Measurements from ENCODE around the gene POU2F3.

POU2F3 gene

DNA sequence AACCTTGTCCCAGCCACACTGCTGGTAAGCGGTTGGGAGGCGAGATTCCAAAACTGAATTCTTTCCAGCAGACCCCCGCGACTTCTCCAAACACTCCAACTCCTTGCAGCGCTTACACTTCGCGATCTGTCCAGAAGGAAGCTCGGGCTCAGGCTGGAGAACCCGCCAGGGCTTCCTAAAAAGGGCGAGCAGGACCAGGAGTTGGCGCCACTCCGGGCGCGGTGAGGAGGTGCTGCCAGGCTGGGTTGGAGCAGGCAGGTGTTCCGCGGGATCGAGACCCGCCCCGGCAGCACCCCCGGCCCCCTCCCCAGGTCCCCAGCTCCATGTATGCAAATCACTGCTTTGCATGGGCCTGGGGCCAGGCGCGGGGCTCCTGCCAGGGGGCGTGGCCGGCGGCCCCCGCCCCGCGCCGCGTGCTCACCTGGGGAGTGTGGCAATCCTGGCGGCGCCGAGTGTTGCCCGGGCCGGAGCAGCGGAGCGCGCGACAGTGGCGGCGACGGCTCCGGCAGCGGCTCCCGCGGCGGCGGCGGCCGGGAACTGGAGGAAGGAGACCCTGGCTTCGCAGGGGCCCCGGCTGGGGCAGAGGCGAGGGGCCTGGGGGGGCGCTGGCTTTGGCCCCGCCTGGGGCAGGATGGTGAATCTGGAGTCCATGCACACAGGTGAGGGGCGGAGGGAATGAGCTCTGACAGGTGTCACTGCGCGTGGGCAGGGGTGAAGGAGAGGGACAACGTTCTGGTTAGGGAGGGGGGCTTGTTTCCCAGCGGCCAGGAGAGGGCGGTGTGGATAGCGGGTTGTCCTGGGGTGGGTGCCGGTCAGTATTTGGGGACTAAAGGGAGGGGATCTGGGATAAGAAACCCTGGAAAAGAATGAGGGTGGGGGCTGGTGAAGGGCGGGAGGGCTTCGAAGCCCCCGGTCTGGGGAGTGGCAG, at the start of gene POU2F3:
Gene POU2F3, plus strand, starts transcription at position 428 of the 928 bp plus-strand sequence. Its CDS starts 204 bp downstream, at position 632.
- no peak for DNase-seq

GRCh38 chr11:120191058-120191457, 48.9 kb upstream of the POU2F3 start:
- no peak for DNase-seq

DNA sequence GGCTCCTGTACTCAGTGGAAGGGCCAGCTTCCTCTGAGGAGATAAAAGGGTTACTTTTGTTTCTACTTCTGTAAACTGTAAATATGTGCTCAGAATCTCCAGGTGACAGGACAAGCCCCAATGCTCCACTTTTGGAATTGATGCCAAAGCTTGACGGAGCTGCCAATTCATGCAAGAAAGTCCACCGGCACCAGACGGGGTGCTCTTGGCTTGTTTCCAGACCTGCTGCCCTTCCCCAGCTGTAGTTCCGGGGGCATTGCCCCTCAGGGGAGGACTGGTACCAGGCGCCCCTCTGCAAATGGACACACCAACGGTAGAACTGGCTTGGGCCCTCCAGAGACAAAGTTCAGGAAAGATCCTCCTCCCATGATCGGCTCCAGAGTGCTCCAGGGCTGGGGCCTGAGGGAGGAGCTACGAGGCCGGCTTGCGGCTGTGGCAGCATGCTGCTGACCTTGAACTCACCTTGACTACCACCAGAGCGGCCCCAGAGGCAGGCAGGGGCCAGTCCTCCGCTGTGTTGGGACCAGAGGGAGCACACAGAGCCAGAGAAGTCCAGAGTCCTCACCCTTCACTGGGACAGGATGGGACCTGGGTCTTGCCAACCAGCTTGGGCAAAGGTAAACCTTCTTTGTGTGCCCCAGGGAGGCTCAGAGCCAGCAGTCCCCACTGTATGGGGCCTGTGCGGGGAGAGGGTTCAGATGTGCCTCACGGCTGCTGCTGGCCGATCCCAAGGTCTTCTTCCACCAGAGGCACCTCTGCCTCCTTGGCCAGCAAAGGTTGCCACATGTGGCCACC, 46.9 kb upstream of the POU2F3 start:
- DNase-seq: no peak

GRCh38 chr11:120194166-120194565, 45.8 kb upstream of the POU2F3 start:
- DNase-seq: no peak

DNA sequence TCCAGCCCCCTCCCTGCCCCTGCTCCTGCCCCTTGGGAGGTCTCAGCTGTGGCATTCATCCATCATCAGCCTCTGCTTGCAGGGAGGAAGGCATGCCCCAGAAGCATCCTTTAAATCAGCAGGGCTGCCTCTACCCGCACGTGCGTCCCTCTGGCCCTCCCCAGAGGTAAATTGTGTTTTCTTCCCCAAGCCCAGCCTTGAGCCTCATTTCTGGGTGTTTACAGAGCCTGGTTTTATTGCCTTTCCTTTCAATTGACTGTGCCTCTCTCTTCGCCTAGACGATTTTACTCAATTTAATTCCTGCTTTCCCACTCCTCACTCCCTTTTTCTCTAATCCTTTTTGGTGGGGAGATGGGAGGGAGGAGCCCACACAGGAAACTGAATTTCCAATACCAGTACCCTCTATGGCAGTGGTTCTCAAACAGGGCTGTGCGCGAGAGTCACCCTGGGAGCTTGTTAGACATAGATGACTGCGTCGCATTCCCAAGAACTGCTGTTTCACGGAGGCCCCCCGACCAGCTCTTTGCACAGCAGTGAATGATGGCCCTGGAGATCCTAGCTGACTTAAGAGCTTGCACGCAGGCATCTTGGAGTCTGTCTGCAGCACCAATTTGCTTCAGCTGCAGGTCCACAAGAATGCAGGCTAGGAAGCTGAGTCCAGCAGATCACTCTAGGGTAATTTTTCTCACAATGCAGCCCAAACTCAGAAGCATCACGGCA, 44.2 kb upstream of the POU2F3 start:
- DNase-seq: no peak

GRCh38 chr11:120196826-120197225, 43.1 kb upstream of the POU2F3 start:
- DNase-seq: no peak

DNA sequence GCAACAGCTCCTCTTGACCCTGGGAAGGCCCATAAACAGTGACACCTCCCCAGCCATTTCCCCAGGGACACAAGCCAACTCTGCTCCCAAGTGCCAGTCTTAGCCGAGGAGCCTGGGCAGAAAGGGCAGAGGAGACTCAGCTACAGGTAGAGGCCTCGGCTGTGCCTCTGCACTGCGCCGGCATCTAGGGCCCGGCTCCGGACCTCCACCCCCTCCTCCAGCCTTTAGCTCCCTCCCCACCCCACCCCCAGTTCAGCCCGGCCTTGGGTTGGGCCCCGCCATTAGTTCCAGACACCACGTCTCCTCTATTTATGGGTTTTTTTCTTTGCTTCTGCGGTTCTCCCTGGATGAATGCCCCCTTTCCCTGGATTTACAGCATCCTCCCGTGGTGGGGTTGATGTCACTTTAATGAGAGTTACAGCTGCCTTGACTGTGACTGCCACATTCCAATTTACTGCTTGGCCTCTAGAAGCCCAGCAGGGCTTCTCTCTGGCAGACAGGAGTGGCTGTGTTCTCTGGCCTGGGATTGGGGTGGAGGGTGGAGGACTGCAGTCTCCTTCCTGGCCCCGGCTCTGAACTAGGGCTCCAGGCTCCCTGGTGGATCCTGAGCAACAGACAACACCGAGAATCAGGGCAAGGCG, 42.6 kb upstream of the POU2F3 start:
- DNase-seq: no peak

- no peak for DNase-seq
Observed at GRCh38 chr11:120197977-120198376, 42.0 kb upstream of the POU2F3 start.

DNA sequence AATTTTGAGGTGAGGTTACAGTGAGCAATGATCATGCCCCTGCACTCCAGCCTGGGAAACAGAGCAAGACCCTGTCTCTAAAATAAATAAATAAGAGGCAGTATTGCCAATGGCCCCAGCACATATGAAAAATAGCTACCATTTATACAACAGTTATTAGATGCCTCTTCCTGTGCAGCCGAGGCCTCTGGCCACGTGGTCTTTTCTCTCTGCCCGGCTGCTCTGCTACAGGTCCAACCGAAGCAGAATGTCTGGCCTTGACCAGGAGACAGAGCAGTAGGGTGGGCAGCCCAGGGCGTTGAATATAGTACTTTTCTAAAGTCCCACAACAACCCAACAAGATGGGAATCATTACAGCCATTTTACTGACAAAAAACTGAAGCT, 41.5 kb upstream of the POU2F3 start:
- no peak for DNase-seq

- no peak for DNase-seq
Observed at GRCh38 chr11:120198787-120199469, 41.0 kb upstream of the POU2F3 start.

DNA sequence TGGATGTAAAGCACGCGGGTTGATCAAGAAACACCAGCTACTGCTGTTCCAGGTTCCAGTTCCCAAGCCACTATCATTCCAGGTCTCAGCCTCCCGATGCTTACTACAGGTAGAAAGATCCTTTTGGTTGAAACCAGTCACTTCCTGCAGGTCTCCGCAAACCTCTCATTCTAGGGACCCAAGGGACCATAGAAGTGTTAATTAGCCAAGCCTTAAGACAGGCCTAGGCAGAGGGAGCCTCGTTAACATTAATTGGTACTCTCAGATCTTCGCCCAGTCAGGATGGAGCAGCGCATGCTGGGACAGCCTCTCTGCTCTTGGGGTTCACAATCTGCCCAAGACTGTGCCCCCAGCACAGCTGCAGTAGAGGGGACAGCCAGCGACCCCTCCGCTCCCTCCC, 40.3 kb upstream of the POU2F3 start:
- DNase-seq: no peak

DNA sequence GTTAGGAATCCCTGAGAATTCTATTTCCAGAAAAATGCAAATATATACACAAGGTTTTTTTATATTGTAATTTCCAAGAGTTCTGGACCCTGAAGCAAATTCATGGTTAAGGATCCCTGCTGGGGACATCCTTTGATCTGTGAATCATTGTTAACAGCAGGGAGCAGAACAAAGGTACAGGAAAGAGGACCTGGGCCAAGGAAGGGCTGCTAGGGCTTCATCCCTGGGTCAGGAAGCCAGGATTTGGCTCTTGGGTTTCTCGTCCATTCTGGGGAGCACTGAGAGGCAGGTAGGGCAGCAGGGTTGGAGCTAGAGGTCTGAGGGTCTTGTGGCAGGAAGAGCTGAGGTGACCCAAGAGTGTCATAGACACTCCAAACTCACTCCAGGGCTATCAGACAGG, 39.3 kb upstream of the POU2F3 start:
- DNase-seq: no peak

- no peak for DNase-seq
Observed at GRCh38 chr11:120201653-120202052, 38.3 kb upstream of the POU2F3 start.

GRCh38 chr11:120203626-120204025, 36.3 kb upstream of the POU2F3 start:
- no peak for DNase-seq

GRCh38 chr11:120205596-120206161, 34.3 kb upstream of the POU2F3 start:
- no peak for DNase-seq

DNA sequence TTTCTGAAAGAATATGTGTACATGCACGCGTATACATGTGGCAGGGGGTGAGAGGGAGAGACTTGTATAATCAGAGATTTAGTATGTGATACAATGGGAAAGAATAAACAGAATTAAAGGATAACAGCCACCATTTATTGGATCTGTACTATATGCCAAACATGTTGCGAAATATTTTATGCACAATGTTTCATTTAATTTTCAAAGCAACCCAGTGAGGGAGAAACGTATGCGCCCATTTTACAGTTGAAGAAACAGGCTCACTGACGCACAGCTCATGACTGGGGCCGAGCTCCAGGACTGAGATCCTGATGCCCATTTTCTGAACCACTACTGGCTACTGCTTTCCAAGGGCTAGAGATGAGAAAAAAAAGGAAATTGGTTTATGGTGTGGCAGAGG, 32.4 kb upstream of the POU2F3 start:
- no peak for DNase-seq

GRCh38 chr11:120208001-120208441, 31.9 kb upstream of the POU2F3 start:
- no peak for DNase-seq

DNA sequence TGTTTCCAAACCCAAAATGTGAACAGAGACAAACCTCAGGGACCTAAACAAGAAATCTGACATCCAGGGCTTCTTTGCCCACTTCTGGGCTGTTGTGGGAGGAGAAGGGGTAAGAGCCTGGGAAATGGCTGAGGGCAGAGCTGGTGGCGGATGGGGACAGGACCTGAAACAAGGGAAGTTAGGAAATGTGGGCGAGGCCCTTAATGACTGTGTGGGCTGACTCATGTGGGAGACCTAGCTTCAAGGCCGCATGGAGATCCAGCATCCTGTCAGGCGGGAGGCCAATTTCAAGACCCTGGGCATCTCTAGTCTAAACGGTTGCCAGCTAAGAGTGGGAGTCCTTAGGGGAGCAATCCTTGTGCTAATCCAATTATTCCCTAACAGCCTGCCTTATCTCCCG, 31.2 kb upstream of the POU2F3 start:
- DNase-seq: no peak

DNA sequence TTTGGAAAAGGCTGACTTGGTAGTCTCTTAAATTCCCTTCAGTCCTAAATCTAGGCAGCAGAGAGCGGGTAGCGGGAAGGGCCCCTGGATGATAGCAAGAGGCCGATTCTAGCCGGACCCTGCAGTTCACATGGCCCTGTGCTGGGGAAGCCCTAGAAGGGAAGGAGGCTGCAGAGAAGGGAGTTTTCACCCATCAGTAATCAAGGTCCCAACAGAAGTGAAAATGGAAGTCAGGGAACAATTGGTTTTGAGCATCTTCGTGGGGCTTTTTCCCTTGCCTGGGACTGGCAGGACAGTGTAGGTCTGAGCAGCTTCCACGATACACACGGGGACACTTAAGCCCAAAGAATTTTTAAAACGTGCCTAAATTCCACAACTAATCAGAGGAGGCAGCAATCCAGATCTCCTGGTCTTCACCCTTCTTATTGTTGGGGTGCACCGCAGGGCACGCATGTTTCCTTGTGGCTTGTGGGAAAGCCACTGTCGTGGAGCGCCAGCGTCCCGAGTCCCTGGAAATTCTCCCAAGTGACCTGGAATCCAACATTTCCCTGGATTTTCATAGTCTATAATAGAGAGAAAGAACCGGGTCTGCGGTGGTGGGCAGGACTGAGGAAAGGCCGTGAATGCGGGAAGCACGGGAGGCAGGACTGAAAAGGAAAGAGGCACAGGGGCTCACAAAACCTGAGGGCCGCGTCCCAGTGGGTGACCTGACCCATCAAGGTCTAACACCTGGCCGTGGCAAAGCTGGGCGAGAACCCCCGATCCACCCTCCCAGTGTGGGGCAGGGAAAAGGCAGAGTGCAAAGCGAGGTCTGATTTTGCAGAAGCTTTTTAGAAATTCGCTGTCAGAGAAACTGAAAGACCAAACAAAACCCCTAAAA, 30.0 kb upstream of the POU2F3 start:
- no peak for DNase-seq

GRCh38 chr11:120210626-120211521, 29.1 kb upstream of the POU2F3 start, which contains the start of gene OAF:
Gene OAF, plus strand, starts transcription at chr11:120211032. Its CDS starts 248 bp downstream, at chr11:120211280.
- peak; percentile 31 for DNase-seq
